GM21390 (cell line): Measurements from ENCODE around the gene FTCD.

Experiments used
- ATAC-seq: cut with Tn5 transposase; IDR thresholded peaks from one replicate; pipeline ENCODE4 v1.9.1; 2021; ENCODE audit not compliant: unreplicated experiment

The FTCD gene

DNA sequence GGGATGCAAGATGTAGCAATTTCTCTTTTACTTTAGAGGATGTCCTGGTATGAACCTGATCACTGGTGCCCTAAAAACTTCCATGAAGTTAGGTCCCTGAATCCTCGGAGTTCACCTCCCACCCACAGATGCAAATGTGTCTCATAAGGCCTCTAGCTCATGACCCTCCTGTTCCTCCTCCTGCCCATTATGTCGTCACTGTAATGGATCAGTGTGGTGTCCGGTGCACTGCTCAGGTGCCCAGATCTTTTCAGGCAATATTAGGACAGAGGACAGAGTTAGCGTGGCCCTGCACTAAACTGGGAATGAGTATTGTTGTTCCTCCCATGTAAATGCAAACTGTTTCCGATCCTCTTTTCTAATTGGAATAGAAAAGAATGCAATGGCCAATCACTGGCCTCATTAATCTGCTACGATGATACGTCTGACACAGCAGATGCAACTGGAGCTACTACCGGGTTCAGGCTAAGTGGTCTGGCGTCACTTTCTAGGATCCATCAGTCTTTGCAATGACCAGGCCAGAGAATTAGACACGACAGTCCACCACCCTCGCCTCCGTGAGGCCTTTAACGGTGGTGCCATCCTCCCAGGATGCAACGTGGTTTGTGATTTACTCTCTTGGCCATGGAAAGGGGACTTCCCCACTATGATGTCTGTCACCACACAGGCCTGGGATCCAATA lies 60.8 kb downstream of the FTCD start:
- no peak for ATAC-seq

DNA sequence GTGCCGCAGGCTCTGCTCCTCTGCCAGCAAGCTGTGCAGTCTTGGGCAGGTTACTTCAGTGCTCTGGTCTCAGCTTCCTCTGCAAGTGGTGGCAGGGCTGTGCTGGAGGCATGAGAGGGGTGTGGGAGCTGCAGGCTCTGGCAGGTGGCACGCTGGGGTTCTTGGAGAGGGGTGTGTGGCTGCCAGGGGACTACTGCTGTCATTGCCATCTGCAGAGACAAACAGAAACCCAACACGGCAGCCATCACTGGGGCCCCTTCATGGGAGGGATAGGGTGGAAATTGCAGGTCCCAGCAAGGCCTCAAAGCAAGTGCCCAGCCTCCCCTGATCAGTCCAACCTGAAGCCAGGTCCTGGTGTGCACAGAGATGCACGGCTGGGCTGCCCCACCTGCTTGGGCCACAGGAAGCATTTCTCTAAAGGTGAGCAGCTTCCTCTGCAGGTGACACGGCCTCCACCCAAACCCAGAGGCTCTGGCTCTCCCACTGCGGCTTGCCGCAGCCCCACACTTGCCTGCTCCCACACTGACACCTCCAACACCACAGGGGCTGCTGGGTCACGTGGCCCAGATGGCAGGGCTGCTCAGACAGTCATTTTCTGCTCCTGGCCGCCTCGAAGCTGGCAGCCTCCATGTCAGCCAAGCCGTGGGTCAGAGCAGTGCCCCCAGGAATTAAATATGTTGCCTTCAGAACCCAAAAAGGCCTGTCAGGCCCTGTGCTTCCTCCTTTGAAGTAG lies 61.5 kb downstream of the FTCD start:
- no peak for ATAC-seq

GRCh38 chr21:46092811-46093667 lies 62.3 kb downstream of the FTCD start:
- ATAC-seq, result no peak

- no peak for ATAC-seq
Observed at GRCh38 chr21:46092026-46092764, 63.2 kb downstream of the FTCD start.

DNA sequence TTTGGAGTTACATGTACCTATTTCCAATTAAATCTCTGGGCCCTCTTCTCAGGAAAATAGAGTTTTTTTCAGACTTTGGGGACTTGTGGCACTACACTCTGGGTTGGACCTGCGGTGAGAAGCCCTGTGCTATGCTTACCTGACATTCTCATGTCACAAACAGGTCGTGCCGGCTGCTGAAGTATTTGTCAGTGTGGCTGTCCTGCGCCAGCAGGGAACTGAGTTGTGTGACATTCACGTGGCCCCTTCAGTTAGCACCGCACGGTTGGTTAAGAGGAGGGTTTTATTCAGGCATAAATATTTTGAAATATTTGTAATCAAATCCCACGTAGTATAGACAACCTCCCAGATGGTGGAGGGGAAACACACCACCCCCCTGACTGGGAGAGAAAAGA lies 63.8 kb downstream of the FTCD start:
- no peak for ATAC-seq

DNA sequence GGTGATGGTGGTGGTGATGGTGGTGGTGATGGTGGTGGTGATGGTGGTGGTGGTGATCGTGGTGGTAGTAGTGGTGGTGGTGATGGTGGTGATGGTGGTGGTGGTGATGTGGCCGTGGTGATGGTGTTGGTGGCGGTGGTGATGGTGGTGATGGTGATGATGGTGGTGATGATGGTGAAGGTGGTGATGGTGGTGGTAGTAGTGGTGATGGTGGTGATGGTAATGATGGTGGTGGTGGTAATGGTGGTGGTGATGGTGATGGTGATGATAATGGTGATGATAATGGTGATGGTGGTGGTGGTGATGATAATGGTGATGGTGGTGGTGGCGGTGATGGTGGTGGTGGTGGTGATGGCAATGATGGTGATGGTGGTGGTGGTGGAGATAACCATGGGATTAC lies 64.3 kb downstream of the FTCD start:
- ATAC-seq, result no peak

DNA sequence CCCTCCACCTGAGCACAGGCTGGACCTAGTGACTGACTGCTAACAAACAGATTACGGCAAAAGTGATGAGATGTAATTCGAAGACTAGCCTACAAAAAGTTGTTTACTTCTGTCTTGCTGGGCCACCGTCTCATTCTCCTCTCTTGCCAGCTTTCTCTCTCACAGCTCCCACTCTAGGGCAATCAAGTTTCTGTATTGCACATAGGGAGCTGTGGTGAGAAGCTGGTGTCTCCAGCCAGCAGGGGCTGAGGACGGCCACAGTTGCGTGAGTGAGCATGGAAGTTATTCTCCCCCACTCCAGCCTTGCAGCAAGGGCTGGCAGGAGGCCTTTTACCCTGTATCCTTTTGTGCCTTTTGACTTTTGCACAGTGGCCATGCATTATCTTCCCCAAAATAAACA lies 66.1 kb downstream of the FTCD start:
- no peak for ATAC-seq

DNA sequence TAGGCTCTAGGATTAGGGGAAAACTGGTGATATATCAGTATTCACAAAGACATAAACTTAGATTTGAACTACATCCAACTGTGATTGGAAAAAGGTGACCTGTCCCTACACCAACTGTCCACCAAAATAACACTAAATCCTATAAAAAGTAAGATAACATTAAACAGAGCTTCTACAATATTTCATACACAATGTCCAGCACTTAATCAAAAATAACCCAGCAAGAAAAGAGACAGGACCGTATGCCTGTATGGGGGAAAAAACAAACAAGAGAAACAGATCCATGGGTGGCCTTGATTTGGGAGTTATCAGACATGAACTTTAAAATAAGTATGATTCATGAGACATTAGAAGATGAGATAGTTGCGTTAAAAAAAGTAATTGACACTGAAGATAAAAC lies 67.2 kb downstream of the FTCD start:
- ATAC-seq, result no peak

- ATAC-seq, result no peak
Observed at GRCh38 chr21:46087641-46088040, 67.7 kb downstream of the FTCD start.
